ENCODE data around the gene DDX54.
A peak's percentile ranks its signal among the peaks of the same experiment; 100 is the strongest.

Gene DDX54

GRCh38 chr12:113185180-113186032 is at the start of gene DDX54, which contains the start of gene RITA1:
TSS of gene DDX54 (minus strand) at chr12:113185478. CDS start at chr12:113185451, 27 bp downstream.
TSS of gene RITA1 (plus strand) at chr12:113185721. CDS start at chr12:113186747, 1,026 bp downstream.
- peak; percentile 84 for DNase-seq

GRCh38 chr12:113234483-113234882 is 49.2 kb upstream of the DDX54 start:
- no peak for DNase-seq

- DNase-seq = no peak
Observed at GRCh38 chr12:113233967-113234366, 48.7 kb upstream of the DDX54 start.

GRCh38 chr12:113232840-113233585 is 47.7 kb upstream of the DDX54 start:
- peak; percentile 51 for DNase-seq

DNA sequence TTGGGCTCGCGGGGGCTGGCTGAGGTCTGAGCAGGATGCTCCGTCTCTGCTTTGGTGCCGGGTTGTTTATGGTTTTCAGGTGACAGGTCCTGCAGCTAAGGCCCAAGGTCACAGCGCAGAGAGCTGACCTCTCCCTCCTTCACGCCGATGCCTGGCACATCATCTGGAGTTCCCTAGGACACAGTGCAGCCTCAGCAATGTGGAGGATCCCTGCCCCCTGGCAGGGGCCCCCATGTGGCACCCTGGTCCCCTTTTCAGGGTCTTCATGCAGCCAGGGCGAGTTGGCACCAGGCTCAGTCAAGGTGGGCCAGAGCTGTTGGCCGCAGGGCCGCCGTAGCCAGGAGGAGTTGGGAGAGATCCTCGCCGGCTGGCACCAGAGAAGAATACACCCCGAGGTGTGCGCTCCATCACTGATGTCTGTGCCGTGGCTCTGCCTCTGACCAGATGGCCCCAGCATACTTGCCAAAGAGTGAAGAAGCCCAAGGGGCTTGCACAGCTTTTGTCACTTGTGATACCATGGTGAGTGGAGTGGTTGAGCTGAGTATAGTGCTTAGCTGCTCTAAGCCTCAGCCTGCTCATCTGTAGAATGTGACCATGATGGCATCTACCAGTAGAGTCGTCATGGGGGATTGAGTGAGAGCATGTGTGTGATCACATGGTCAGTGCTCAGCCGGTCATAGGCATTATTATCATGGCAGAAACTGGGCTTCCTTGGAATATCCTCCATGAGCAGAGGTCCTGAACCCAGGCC is 47.0 kb upstream of the DDX54 start:
- no peak for DNase-seq

- no peak for DNase-seq
Observed at GRCh38 chr12:113231235-113232088, 46.2 kb upstream of the DDX54 start.

DNA sequence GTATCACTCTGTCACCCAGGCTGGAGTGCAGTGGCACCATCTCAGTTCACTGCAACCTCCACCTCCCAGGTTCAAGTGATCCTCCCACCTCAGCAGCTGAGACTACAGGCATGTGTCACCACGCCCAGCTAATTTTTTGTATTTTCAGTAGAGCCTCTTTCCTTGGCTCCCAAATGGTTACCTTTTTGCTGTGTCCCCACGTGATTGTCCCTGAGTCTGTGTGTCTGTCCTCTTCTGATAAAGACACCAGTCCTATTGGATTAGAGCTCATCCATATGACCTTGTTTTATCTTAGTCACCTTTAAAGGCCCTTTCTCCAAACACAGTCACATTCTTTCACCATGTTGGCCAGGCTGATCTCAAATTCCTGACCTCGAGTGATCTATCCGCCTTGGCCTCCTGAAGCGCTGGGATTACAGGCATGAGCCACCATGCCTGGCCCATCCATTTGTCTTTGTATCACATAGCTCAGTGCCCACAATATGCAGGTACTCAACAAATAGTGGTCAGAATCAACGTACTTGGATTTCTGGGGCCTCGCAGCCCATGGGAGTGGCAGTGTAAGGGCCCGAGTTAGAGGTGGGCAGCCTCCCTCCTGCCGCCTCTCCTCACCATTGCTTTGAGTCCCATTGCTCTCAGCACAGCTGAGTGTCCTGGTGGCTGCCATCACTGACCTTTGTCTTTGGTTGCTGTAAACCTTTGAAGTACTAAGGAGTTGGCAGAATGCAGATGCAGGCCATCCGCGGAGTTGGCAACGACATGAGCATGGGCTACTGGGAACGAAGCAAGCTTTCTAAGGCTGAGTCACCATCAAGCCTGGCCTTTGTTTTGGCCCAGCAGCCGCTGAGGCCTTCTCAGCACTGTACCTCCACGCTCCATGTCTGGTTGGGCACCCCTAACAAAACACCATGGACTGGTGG is 45.3 kb upstream of the DDX54 start:
- DNase-seq = peak; percentile 9

- no peak for DNase-seq
Observed at GRCh38 chr12:113228394-113229028, 43.2 kb upstream of the DDX54 start.

DNA sequence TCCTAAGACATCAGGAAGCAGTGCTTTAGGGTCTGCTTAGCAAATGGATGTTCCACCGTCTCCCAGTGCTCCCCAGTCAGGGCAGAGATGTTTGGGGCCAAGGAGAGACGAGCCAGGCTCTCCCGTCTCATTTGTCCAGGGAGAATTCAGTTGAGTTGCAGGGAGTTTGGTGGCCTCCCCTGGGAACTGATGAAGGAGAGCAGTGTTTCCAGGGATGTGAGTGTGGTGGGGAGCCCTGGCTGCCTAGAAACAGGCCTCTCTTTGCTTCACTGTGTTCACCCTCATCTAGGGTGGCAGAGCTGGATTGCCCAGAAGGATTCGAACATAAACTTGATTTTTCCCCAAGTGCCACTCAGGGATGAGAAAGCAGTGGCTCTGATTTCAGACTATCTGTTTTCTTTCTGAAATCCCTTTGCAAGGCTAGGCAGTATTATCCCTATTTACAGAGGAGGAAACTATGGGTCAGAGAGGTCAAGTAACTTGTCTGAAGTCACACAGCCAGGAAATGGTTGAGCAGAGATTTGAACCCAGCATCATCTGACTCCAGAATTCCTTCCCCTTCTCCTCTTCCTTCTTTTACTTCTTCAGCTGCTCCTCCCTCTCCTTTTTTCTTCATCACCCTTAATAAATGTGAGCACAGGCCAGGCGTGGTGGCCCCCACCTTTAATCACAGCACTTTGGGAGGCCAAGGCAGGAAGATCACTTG is 42.6 kb upstream of the DDX54 start:
- DNase-seq = no peak

DNA sequence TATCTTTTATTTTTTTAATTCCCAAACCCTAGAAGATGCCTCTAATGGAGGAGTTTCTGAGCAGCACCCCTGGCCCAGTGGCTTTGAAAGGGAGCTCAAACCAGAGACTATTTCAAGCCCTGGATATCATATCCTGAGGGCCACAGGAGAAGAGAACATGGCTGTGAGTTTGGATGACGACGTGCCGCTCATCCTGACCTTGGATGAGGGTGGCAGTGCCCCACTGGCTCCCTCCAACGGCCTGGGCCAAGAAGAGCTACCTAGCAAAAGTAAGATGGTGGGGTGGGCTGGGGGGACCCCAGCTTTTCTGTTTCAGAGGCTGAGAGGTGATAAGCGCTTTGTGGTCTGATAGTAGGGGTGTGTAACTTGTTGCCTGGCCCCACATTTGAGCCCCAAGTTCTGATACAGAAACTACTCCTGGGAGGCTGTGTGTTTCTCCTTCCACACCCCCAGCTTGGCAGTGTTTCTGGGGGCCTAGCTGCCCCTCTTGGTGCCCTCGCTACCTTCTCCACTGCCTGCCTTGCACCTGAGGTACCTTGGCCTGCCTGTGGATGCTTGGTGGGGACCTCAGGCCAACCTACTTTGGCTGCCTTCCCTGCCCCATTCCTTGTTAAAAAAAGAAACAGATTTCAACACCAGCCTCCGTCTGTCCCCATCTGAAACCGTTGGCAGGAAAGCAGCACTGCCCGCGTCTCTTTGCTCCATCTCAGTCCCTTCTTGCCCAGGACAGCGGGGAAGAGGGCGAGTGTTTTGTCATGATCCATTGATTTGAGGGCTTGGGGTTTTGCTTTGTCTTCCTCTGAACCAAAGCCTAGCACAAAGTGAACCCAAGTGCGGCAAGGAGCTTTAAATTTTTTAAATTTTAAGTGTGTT is 41.7 kb upstream of the DDX54 start:
- DNase-seq = no peak

DNA sequence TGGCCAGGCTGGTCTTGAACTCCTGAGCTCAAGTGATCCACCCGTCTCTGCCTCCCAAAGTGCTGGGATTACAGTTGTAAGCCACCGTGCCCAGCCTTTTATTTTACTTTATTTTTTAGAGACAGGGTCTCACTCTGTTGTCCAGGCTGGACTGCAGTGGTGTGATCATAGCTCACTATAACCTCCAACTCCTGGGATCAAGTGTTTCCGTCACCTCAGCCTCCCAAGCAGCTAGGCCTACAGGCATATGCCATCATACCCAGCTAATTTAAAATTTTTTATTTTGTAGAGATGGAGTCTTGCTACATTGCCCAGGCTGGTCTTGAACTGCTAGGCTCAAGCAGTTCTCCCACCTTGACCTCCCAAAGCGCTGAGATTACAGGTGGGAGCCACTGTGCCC is 39.7 kb upstream of the DDX54 start:
- no peak for DNase-seq

- peak; percentile 10 for DNase-seq
Observed at GRCh38 chr12:113222730-113223531, 37.7 kb upstream of the DDX54 start.

GRCh38 chr12:113221997-113222729 is 36.9 kb upstream of the DDX54 start:
- DNase-seq = no peak

GRCh38 chr12:113221181-113221996 is 36.1 kb upstream of the DDX54 start, which contains the start of gene TPCN1:
TSS of gene TPCN1 (plus strand) at chr12:113221464. CDS start at chr12:113226853, 5,389 bp downstream.
- peak; percentile 99 for DNase-seq

DNA sequence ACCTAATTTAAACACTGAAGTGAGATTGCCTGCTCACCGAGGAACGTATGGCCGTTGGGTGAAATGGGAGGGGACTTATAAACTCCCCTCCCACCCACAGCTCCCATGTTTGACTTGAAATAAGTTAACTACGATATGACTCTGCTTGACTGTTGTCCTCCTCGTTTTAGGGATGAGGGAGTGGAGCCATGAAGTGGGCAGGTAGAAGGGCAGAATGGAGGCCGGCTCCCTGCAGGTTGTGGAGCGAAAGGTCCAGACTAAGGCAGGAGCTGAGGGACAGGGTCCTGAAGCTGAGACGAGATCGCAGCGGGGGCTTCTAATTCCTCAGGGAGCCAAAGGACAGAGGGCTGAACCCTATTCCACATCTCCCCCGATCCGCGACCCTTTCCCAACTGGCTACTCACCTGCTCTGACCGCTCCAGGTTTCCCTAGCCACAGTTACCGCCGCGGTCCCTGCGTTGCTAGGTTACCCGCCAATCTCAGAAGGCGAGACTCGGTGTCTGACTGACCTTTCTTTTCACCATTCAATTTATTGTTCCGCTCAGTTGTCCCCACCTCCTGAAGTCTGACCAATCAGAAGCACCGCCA is 35.4 kb upstream of the DDX54 start:
- DNase-seq = no peak

GRCh38 chr12:113216027-113216426 is 30.7 kb upstream of the DDX54 start:
- no peak for DNase-seq
